ENCODE results near the gene C1QTNF7.

Gene C1QTNF7

GRCh38 chr4:15451181-15451865 lies 23.5 kb downstream of the C1QTNF7 start:
- peak; percentile 15 for DNase-seq (ENCODE audit: extremely low read depth, low read depth)
- H3K4me3 ChIP-seq (replicated peaks; ENCODE audit: low read depth, low read length): no peak overlapping the region
- TF ChIP-seq CTCF (IDR thresholded peaks at IDR 0.05; ENCODE audit: low read depth, low read length, missing control alignments): no peak

- DNase-seq (ENCODE audit: extremely low read depth, low read depth): peak; percentile 68
- TF ChIP-seq CTCF (IDR thresholded peaks at IDR 0.05; ENCODE audit: low read depth, low read length, missing control alignments): no peak
- no peak overlapping the region for H3K4me3 ChIP-seq (replicated peaks; ENCODE audit: low read depth, low read length)
Measured at GRCh38 chr4:15451866-15452765, 24.3 kb downstream of the C1QTNF7 start.

GRCh38 chr4:15455290-15455689 lies 27.5 kb downstream of the C1QTNF7 start:
- no peak for DNase-seq (ENCODE audit: extremely low read depth, low read depth)

GRCh38 chr4:15457406-15458201 lies 29.8 kb downstream of the C1QTNF7 start:
- H3K4me3 ChIP-seq (replicated peaks; ENCODE audit: low read depth, low read length): no peak overlapping the region
- DNase-seq (ENCODE audit: extremely low read depth, low read depth): peak; percentile 19
- peak; percentile 59 for TF ChIP-seq CTCF (IDR thresholded peaks at IDR 0.05; ENCODE audit: low read depth, low read length, missing control alignments)

More at GRCh38 chr4:15455290-15455689, 27.5 kb downstream of the C1QTNF7 start:
- TF ChIP-seq CTCF (IDR thresholded peaks at IDR 0.05; ENCODE audit: low read depth, low read length, missing control alignments): no peak
- no peak overlapping the region for H3K4me3 ChIP-seq (replicated peaks; ENCODE audit: low read depth, low read length)

- no peak overlapping the region for H3K4me3 ChIP-seq (replicated peaks; ENCODE audit: low read depth, low read length)
- no peak for DNase-seq (ENCODE audit: extremely low read depth, low read depth)
- no peak for TF ChIP-seq CTCF (IDR thresholded peaks at IDR 0.05; ENCODE audit: low read depth, low read length, missing control alignments)
Measured at GRCh38 chr4:15458616-15459015, 30.8 kb downstream of the C1QTNF7 start.

- no peak overlapping the region for H3K4me3 ChIP-seq (replicated peaks; ENCODE audit: low read depth, low read length)
- TF ChIP-seq CTCF (IDR thresholded peaks at IDR 0.05; ENCODE audit: low read depth, low read length, missing control alignments): no peak
- no peak for DNase-seq (ENCODE audit: extremely low read depth, low read depth)
Measured at GRCh38 chr4:15459706-15460105, 31.9 kb downstream of the C1QTNF7 start.

Data from HFF-Myc (cell line).